ENCODE data around the gene HDLBP.

The HDLBP gene

GRCh38 chr2:241191081-241191480, 124.4 kb downstream of the HDLBP start:
- no peak for DNase-seq (ENCODE audit: low read depth, low spot score)

GRCh38 chr2:241190291-241190981, 125.0 kb downstream of the HDLBP start:
- DNase-seq (ENCODE audit: low read depth, low spot score): no peak

- no peak for DNase-seq (ENCODE audit: low read depth, low spot score)
These were observed 125.6 kb downstream of the HDLBP start for GRCh38 chr2:241189856-241190201.

- DNase-seq (ENCODE audit: low read depth, low spot score): no peak
These were observed 126.2 kb downstream of the HDLBP start for GRCh38 chr2:241189093-241189855.

GRCh38 chr2:241188361-241189092, 126.9 kb downstream of the HDLBP start, which contains the start of gene ANO7:
ANO7 (plus strand) TSS chr2:241188677; CDS start chr2:241190064, 1,387 bp downstream.
- DNase-seq (ENCODE audit: low read depth, low spot score): no peak

GRCh38 chr2:241187918-241188234, 127.6 kb downstream of the HDLBP start:
- DNase-seq (ENCODE audit: low read depth, low spot score): no peak

- no peak for DNase-seq (ENCODE audit: low read depth, low spot score)
These were observed 128.2 kb downstream of the HDLBP start for GRCh38 chr2:241187101-241187917.

- DNase-seq (ENCODE audit: low read depth, low spot score): no peak
These were observed 129.5 kb downstream of the HDLBP start for GRCh38 chr2:241185961-241186360.

- no peak for DNase-seq (ENCODE audit: low read depth, low spot score)
These were observed 130.6 kb downstream of the HDLBP start for GRCh38 chr2:241184901-241185300.

GRCh38 chr2:241183221-241183620, 132.3 kb downstream of the HDLBP start:
- no peak for DNase-seq (ENCODE audit: low read depth, low spot score)

GRCh38 chr2:241182531-241183133, 132.8 kb downstream of the HDLBP start:
- no peak for DNase-seq (ENCODE audit: low read depth, low spot score)

GRCh38 chr2:241182126-241182525, 133.3 kb downstream of the HDLBP start:
- DNase-seq (ENCODE audit: low read depth, low spot score): no peak

- DNase-seq (ENCODE audit: low read depth, low spot score): no peak
These were observed 135.0 kb downstream of the HDLBP start for GRCh38 chr2:241180495-241180894.

- no peak for DNase-seq (ENCODE audit: low read depth, low spot score)
These were observed 135.6 kb downstream of the HDLBP start for GRCh38 chr2:241179899-241180298.

- no peak for DNase-seq (ENCODE audit: low read depth, low spot score)
These were observed 136.5 kb downstream of the HDLBP start for GRCh38 chr2:241178961-241179360.

- no peak for DNase-seq (ENCODE audit: low read depth, low spot score)
These were observed 137.7 kb downstream of the HDLBP start for GRCh38 chr2:241177526-241178334.

Data from brain pericyte (primary cell).